ENCODE measurements around the gene RARG.

The RARG gene

DNA sequence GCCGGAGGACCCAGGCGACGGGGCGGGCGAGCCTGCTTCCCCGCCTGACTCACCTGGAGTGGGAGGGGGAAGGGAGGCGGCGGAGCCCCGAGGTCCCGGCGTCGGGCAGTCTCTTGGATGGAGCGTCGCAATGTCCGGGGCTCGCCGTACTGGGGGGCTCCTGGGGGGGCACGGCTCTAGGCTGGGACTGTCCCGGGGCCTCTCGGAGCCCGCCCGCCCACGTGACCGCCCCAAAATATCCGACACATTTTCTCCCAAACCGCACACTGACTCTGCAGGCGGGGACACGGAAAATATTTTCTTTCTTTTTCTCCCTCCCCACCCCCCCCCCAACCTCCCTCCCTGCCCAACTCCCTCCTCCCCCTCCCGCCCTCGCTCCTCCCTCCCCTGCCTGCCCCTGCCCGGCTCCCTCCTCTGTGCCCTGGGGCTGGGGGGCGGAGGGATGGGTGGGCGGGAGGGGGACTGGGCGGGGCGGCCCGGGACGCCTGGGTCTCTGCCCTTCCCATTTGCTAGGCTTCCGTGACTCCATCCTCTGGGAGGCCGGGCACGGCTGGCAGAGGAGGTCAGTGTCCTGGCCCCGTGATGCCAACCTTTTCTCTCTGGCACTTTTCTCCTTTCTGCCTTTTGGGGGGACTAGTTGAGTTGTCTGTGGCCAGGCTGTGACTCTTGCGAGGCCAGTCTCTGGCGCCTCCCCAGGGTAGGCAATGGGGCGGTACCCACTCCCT lies at the start of gene RARG:
TSS of gene RARG (minus strand) at position 289 of the 725 bp plus-strand sequence. CDS start 4,664 bp downstream, outside the sequence.
- DNase-seq: no peak

DNA sequence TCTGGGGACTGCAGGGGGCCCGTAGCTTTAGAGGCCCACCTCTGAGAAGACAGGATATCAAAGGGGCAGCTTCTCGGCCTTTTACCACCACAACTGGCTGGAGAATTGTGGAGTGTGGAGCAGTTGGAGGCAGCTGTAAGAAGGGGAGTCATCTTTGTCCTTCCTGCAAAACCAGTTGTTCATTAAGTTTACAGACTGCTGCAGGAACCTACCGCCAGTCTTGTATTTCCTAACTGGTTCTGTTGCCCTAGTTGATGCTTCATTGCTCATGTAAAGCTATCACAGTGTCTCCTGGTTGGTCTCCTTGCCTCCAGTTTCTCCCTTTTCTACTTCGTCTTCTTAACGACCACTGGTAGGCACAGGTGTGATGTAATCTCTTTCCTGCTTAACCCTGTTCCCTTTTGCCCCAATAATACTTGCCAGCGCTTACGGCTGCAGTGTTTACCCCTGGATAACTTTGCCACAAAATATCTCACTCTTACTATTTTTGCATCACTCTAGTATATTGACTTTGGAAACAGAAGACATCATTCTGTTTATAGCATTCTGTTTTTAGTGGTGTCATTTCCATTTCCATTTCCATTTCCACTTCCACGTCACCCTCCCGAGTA lies 48.0 kb upstream of the RARG start:
- DNase-seq: no peak

- no peak for DNase-seq
These were observed 47.4 kb upstream of the RARG start for GRCh38 chr12:53279283-53279869.

DNA sequence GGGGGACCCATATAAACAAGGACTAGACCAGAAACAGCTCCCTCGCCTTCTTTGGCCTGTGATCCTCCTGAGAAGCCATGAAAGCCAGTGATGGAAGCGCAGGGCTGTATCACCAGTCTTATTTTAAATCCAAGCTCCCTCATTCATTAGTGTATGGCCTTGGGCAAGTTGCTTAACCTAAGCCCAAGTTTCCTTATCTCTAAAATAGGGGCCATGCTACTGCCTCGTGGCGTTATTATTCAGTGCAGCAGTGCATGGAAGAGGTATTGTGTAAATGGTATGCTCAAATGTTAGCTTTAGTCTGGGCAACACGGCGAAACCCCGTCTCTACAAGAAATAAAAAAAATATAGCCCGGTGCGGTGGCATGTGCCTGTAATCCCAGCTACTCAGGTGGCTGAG lies 46.0 kb upstream of the RARG start:
- no peak for DNase-seq

DNA sequence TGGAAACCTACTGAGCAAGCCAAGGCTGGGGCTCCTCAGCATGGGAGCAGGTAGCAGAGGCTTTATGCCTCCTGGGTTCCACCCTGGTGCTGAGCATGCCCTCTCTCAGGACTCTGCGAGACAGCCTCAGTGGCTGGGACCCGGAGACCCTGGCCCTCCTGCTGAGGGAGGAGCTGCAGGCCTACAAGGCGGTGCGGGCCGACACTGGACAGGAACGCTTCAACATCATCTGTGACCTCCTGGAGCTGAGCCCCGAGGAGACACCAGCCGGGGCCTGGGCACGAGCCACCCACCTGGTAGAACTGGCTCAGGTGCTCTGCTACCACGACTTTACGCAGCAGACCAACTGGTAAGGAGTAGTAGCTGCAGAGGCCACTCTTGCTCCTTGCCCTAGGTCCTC lies 44.5 kb upstream of the RARG start:
- no peak for DNase-seq

GRCh38 chr12:53274445-53274844 lies 42.4 kb upstream of the RARG start:
- no peak for DNase-seq

DNA sequence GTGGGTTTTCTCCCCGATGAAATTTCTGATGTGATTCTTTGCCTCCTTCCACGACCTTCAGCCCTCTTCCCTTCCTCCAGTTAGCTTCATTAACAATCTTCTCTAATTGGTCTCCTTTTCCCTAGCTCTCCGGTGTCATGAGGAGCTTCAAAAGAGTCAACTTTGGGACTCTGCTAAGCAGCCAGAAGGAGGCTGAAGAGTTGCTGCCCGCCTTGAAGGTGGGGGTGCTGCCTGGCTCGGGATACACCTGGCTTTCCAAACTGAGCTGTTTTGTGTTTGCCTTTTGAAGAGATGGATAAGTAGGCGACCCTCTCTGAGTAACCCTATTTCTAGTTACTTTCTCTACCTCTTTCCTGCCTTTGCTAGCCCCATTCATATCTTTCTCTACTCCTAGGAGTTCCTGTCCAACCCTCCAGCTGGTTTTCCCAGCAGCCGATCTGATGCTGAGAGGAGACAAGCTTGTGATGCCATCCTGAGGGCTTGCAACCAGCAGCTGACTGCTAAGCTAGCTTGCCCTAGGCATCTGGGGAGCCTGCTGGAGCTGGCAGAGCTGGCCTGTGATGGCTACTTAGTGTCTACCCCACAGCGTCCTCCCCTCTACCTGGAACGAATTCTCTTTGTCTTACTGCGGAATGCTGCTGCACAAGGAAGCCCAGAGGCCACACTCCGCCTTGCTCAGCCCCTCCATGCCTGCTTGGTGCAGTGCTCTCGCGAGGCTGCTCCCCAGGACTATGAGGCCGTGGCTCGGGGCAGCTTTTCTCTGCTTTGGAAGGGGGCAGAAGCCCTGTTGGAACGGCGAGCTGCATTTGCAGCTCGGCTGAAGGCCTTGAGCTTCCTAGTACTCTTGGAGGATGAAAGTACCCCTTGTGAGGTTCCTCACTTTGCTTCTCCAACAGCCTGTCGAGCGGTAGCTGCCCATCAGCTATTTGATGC lies 36.9 kb upstream of the RARG start:
- no peak for DNase-seq

- peak; percentile 48 for DNase-seq
These were observed 36.1 kb upstream of the RARG start, which contains the start of gene ESPL1 for GRCh38 chr12:53267999-53268629. ESPL1 (plus strand) TSS chr12:53268299; CDS start chr12:53268767, 468 bp downstream.

- no peak for DNase-seq
These were observed 35.4 kb upstream of the RARG start for GRCh38 chr12:53267306-53267998.

GRCh38 chr12:53265783-53266182 lies 33.8 kb upstream of the RARG start:
- no peak for DNase-seq

GRCh38 chr12:53259891-53260290 lies 27.9 kb upstream of the RARG start:
- no peak for DNase-seq

- no peak for DNase-seq
These were observed 26.8 kb upstream of the RARG start for GRCh38 chr12:53258541-53259539.

DNA sequence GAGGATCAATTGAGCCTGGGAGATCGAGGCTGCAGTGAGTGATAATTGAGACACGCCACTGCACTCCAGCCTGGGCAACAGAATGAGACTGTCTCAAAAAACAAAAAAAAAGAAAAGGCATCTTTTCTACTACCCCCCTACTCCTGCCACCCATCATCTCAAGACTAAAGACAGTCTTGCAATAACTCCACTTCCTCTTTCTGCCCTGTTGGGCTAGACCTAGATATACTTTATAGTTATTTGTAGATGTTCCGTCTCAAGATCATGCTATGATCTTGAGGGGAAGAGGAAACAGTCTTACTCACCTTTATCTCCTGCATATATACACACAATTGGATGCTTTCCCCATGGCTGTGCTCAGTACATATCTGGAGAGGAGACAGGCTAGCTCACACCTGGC lies 24.0 kb upstream of the RARG start:
- no peak for DNase-seq

GRCh38 chr12:53254816-53255545 lies 23.0 kb upstream of the RARG start:
- no peak for DNase-seq

GRCh38 chr12:53253298-53253697 lies 21.3 kb upstream of the RARG start:
- no peak for DNase-seq

- no peak for DNase-seq
These were observed 20.4 kb upstream of the RARG start for GRCh38 chr12:53252349-53252916.

- peak; percentile 57 for DNase-seq
These were observed 19.7 kb upstream of the RARG start for GRCh38 chr12:53251477-53252348.

GRCh38 chr12:53245286-53245685 lies 13.3 kb upstream of the RARG start:
- DNase-seq: no peak

GRCh38 chr12:53244337-53244736 lies 12.3 kb upstream of the RARG start:
- no peak for DNase-seq

Data from NCI-H526 treated with DMSO at 0.1 percent for 48 hours (cell line).